ENCODE measurements around the gene COPS7A.
A peak's percentile ranks its signal among the peaks of the same experiment; 100 is the strongest.

Gene COPS7A, protein sequence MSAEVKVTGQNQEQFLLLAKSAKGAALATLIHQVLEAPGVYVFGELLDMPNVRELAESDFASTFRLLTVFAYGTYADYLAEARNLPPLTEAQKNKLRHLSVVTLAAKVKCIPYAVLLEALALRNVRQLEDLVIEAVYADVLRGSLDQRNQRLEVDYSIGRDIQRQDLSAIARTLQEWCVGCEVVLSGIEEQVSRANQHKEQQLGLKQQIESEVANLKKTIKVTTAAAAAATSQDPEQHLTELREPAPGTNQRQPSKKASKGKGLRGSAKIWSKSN
- 28.6 to 39.9 (median 37.6) reads per million in 4 experiments for total RNA-seq

- peak; percentile 81 for DNase-seq
Observed at GRCh38 chr12:6723607-6724408, at the start of gene COPS7A. Gene COPS7A (plus strand): TSS chr12:6724046. CDS start chr12:6724657, 611 bp downstream.

DNA sequence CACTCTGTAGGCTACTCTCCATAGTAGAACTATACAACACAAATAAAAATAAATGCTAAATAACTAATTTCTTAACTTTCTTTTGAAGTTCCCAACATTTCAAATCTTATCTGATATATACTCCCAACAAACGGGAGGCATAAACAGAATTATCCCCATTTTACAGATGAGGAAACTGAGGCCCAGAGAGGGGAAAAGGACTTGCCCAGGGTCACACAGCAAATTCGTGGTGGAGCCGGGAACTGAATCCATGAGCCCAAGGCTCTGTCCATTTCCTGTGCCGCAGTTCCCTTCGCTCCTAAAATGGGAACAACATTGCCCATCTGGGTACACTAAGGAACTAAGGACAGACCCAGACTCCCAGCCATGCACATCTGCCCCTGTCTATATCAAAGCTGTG lies 46.9 kb upstream of the COPS7A start:
- DNase-seq, result no peak

GRCh38 chr12:6684609-6685008 lies 39.2 kb upstream of the COPS7A start:
- peak; percentile 26 for DNase-seq

- no peak for DNase-seq
Observed at GRCh38 chr12:6685814-6686213, 38.0 kb upstream of the COPS7A start.

DNA sequence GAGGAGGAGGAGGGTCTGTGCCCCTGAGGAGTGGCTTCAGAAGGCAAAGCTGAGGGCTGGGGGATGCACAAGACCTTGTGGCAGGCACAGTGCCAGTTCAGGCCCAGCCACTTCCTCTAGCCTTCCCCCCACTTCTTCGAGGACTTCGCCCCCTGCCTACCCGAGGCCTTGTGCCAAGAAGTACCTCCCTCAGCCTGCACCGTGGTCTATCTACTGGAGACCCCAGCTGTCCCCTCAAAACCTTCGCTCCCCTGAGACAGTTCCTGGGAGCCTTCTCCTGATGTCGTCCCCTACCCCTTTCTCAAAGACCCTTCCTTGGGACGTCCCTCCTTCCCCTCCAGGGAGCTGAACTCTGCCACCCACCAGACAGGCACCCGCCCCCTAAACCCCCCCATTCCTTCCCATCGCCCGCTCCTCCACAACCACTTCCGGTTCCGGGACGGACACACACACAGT lies 35.3 kb upstream of the COPS7A start:
- peak; percentile 43 for DNase-seq

GRCh38 chr12:6688999-6689882 lies 34.6 kb upstream of the COPS7A start, which contains the start of gene ZNF384:
Gene ZNF384 (minus strand): TSS chr12:6689375. CDS start chr12:6679520, 9,855 bp downstream.
- DNase-seq, result peak; percentile 99

GRCh38 chr12:6691473-6691872 lies 32.4 kb upstream of the COPS7A start:
- no peak for DNase-seq

DNA sequence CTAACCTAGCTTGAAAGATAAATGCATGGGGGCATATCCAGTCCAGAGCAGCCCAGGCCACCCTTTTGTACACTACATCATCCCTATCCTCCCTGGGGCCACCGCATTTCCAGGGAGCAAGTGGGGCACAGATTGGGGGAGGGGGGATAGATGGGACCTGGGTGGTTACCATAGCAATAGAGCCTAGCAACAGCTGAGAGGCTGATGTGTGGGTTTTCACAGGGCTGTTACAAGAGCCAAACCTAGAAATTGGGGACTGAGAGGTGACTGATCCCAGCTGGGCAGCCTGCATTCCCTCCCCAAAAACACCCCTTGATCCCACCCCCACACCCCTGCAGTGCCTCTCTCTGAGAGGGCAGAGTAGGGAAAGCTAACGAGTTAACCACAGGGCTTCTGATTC lies 31.0 kb upstream of the COPS7A start:
- DNase-seq, result no peak

GRCh38 chr12:6693832-6694355 lies 30.0 kb upstream of the COPS7A start:
- no peak for DNase-seq

DNA sequence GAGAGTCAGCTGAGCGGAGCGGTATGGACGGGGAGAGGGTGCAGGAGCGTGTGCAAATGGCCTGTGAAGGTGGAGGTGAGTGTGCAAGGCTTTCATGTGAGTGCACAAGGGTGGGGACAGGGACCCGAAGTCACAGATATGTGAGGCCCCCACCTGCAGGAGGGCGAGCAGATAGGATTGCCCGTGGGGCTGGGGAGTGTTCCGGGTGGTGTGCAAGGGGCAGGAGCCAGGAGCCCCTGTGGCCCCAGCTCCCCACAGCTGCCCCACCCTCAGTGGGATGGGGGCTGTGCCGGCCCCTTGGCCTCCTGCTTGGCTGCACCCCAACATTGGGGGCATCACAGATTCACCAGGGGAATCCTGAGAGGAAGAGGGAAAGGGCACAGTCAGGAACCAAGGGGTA lies 29.1 kb upstream of the COPS7A start:
- no peak for DNase-seq

DNA sequence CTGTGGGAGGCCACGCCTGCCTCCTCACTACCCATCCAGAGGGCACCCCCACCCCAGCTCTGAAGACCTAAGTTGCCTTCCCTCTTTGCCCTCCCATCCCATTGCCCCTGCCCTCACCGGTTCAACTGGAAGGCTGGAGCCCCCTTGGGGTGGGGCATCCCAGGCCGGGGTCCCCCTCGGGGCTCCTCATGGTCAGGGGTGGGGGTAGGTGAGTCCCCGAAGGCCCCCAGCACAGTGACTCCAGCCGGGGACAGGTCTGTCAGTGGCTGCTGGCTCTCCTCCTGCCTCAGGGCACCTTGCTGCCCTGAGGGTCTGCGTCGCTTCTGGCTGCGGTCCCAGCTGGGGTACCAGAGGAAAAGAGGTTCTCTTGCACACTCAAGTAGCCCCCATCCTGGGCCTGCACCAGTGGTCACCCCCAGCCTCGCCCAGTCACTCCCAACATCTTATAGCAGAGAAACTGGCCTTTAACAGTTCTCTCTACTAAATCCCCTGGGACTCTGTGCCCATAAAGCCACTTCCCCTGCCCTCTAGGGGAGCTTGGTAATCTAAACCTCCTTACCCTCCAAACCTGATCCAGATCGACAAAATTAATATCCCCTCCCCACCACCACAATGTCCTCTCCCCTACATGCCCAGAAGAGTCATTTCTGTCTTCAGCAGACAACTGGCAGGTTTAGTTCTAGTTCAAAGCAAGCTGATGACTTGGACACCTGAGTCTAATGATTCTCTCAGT lies 28.4 kb upstream of the COPS7A start:
- no peak for DNase-seq

GRCh38 chr12:6696690-6697583 lies 26.9 kb upstream of the COPS7A start:
- no peak for DNase-seq

GRCh38 chr12:6697584-6698351 lies 26.1 kb upstream of the COPS7A start:
- DNase-seq, result no peak

GRCh38 chr12:6698352-6699046 lies 25.3 kb upstream of the COPS7A start:
- DNase-seq, result no peak

- no peak for DNase-seq
Observed at GRCh38 chr12:6699259-6699988, 24.4 kb upstream of the COPS7A start.

GRCh38 chr12:6699989-6700645 lies 23.7 kb upstream of the COPS7A start:
- no peak for DNase-seq

- peak; percentile 21 for DNase-seq
Observed at GRCh38 chr12:6700646-6701051, 23.2 kb upstream of the COPS7A start, which contains the start of gene PIANP. Gene PIANP (minus strand): TSS chr12:6700815. CDS start chr12:6698061, 2,754 bp downstream.
